ENCODE data around the gene IL17C. TPM values are rescaled to one million over a fixed set of nuclear protein-coding genes. Genes with fewer than 3 reads are reported as not detected.

The IL17C gene
- total and polyA plus RNA-seq, 9 of the 15 experiments (the other 6 are each of a cell fraction or from before 2014, with no cell fraction given) = not detected

DNA sequence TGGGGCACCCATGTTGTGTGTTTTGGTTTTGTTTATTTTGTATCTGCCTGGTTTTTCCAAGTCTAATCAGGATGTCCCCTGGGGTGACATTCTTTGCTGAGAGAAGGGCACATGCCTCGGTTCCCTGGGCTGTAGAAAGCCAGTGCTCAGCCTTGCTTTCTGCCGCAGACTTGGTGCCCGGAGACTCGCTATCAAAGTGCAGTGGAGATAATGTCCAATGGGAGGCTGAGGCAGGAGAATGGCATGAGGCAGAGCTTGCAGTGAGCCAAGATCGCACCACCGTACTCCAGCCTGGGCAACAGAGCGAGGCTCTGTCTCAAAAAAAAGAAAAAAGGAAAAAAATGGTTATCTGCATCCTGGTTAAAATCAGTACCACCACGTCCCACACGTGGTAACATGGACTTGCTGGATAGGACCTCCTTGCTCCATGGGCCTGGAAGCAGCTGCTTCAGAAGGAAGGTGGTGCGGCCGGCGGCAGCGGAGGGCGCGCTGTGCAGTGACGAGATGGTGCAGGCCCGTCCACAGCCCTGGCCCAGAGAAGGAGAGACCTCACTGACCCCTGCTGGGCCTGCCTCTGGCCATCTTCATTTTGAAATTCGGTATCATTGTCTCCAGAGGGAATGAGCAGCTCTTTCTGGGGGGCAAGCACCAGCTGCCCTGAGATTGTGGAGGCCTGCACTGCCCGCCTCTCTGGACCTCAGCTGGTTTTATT lies 19.3 kb upstream of the IL17C start:
- H3K27me3 ChIP-seq (ENCODE audit: control insufficient read depth in 2 of 2, insufficient read depth in 2 of 2, low read length in 2 of 2) = no peaks in the 10 kb centered on the region
- TF ChIP-seq RFX5 (IDR thresholded peaks at IDR 0.05; ENCODE audit: low read depth, low read length) = no peak
- TF ChIP-seq, protein P1, sequence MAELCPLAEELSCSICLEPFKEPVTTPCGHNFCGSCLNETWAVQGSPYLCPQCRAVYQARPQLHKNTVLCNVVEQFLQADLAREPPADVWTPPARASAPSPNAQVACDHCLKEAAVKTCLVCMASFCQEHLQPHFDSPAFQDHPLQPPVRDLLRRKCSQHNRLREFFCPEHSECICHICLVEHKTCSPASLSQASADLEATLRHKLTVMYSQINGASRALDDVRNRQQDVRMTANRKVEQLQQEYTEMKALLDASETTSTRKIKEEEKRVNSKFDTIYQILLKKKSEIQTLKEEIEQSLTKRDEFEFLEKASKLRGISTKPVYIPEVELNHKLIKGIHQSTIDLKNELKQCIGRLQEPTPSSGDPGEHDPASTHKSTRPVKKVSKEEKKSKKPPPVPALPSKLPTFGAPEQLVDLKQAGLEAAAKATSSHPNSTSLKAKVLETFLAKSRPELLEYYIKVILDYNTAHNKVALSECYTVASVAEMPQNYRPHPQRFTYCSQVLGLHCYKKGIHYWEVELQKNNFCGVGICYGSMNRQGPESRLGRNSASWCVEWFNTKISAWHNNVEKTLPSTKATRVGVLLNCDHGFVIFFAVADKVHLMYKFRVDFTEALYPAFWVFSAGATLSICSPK (IDR thresholded peaks at IDR 0.05; ENCODE audit: borderline replicate concordance) = no peak
- no peak for TF ChIP-seq MTA3 (IDR thresholded peaks at IDR 0.05; ENCODE audit: borderline replicate concordance)
- no peak for TF ChIP-seq PHF20 (IDR thresholded peaks at IDR 0.05; ENCODE audit: partially characterized antibody)
- H3K4me3 ChIP-seq = no peak overlapping the region
- ChIA-PET CTCF (ENCODE audit: low intra/inter-chr PET ratio) (no interaction called here), POLR2A (interaction anchor here (0.5 to 2.1 kb wide), 4 partner anchors 9 to 524 kb away, joined by 3 to 7 read pairs (median 4); partner anchors contain the start of gene IL17C)
- 94% methylated on average over 15 of the region's 19 CpGs for WGBS (ENCODE audit: insufficient coverage, low coverage, missing lambda C conversion rate)
- ATAC-seq (no peak), DNase-seq (ENCODE audit: extremely low read depth in 1 of 4, low spot score in 3 of 4) (no peak), FAIRE-seq (no peak)
- peaks cover 9% of the 10 kb centered on the region for H3K9me1 ChIP-seq (ENCODE audit: control insufficient read depth, insufficient read depth, low read length)
- H3K4me1 ChIP-seq (replicated peaks in 1 of 2; ENCODE audit: control insufficient read depth in 2 of 2, insufficient read depth in 2 of 2, low read length in 2 of 2) = peaks cover 24 to 45% of the 10 kb centered on the region in 2 experiments; a peak in 4 of 5 replicates
- H2AFZ ChIP-seq (ENCODE audit: low read depth, low read length) = no peak overlapping the region
- H3K79me2 ChIP-seq (ENCODE audit: control insufficient read depth, insufficient read depth, low read length) = peaks cover 49% of the 10 kb centered on the region
- peak overlapping the region in 1 of 2 experiments; percentile 23; a peak in 2 of 4 replicates for H3K9ac ChIP-seq (ENCODE audit: insufficient read depth in 1 of 2, low read depth in 2 of 2, low read length in 2 of 2)
- H4K20me1 ChIP-seq (replicated peaks; ENCODE audit: control insufficient read depth, insufficient read depth, low read length) = peaks cover 12% of the 10 kb centered on the region; the same call in 1 of the 2 replicates
- BruUV-seq (replicated peaks) = no TSS peak
- in situ Hi-C loops (cut with MboI) = no loop called here
- intact Hi-C loops (cut with micrococcal nuclease) = no loop called here
- peak overlapping the region; percentile 19; the same call in 1 of the 3 replicates for H3K27ac ChIP-seq (ENCODE audit: extremely low read depth, low read depth, low read length)
- H3K36me3 ChIP-seq (ENCODE audit: control insufficient read depth, insufficient read depth, low read length) = peaks cover 83% of the 10 kb centered on the region
- H3K4me2 ChIP-seq (ENCODE audit: insufficient read depth, low read length) = no peak overlapping the region; the same call in 1 of the 2 replicates
- H3K9me3 ChIP-seq (replicated peaks; ENCODE audit: control insufficient read depth, insufficient read depth, low read depth, low read length) = no peaks in the 10 kb centered on the region

Measured in K562 (cell line).